Measurements from ENCODE around the gene CPEB2.

CPEB2 gene

DNA sequence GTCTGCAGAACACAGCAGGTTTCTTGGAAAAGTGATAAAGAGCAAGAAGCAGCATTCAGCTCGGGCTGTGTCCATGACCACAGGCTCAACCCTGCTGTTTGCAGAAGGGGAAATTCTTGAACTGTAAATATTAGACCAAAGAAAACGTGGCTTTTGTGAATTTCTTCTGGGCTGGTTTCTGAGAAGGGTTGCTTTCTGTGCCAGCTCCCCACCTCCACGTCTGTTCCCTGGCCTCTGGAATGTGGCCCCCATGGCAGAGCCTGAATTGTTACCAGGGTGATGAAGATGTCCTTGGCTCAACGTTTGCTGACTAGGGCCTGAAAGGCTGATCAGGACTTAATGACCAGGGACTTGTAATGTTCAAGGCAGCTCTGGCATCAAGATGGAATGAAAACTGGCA lies 116.0 kb downstream of the CPEB2 start:
- H3K4me3 ChIP-seq (replicated peaks; ENCODE audit: insufficient read depth, low read length): no peak overlapping the region
- no peak overlapping the region for H3K27ac ChIP-seq (replicated peaks)

More for the DNA sequence above, 116.0 kb downstream of the CPEB2 start:
- DNase-seq (ENCODE audit: low read depth in 1 of 2, low spot score in 1 of 2): no peak
- TF ChIP-seq, protein P1, sequence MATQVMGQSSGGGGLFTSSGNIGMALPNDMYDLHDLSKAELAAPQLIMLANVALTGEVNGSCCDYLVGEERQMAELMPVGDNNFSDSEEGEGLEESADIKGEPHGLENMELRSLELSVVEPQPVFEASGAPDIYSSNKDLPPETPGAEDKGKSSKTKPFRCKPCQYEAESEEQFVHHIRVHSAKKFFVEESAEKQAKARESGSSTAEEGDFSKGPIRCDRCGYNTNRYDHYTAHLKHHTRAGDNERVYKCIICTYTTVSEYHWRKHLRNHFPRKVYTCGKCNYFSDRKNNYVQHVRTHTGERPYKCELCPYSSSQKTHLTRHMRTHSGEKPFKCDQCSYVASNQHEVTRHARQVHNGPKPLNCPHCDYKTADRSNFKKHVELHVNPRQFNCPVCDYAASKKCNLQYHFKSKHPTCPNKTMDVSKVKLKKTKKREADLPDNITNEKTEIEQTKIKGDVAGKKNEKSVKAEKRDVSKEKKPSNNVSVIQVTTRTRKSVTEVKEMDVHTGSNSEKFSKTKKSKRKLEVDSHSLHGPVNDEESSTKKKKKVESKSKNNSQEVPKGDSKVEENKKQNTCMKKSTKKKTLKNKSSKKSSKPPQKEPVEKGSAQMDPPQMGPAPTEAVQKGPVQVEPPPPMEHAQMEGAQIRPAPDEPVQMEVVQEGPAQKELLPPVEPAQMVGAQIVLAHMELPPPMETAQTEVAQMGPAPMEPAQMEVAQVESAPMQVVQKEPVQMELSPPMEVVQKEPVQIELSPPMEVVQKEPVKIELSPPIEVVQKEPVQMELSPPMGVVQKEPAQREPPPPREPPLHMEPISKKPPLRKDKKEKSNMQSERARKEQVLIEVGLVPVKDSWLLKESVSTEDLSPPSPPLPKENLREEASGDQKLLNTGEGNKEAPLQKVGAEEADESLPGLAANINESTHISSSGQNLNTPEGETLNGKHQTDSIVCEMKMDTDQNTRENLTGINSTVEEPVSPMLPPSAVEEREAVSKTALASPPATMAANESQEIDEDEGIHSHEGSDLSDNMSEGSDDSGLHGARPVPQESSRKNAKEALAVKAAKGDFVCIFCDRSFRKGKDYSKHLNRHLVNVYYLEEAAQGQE (IDR thresholded peaks at IDR 0.05; ENCODE audit: insufficient replicate concordance, low read depth): no peak
- TF ChIP-seq POLR2AphosphoS5 (IDR thresholded peaks at IDR 0.05; ENCODE audit: low read depth) (no peak), GABPA (IDR thresholded peaks at IDR 0.05; ENCODE audit: low read depth) (no peak), SPI1 (IDR thresholded peaks at IDR 0.05; ENCODE audit: borderline replicate concordance, low read depth) (no peak)
- TF ChIP-seq, protein P2, sequence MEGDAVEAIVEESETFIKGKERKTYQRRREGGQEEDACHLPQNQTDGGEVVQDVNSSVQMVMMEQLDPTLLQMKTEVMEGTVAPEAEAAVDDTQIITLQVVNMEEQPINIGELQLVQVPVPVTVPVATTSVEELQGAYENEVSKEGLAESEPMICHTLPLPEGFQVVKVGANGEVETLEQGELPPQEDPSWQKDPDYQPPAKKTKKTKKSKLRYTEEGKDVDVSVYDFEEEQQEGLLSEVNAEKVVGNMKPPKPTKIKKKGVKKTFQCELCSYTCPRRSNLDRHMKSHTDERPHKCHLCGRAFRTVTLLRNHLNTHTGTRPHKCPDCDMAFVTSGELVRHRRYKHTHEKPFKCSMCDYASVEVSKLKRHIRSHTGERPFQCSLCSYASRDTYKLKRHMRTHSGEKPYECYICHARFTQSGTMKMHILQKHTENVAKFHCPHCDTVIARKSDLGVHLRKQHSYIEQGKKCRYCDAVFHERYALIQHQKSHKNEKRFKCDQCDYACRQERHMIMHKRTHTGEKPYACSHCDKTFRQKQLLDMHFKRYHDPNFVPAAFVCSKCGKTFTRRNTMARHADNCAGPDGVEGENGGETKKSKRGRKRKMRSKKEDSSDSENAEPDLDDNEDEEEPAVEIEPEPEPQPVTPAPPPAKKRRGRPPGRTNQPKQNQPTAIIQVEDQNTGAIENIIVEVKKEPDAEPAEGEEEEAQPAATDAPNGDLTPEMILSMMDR (IDR thresholded peaks at IDR 0.05; ENCODE audit: insufficient read depth, low read length): no peak
- no peaks in the 10 kb centered on the region for H3K27me3 ChIP-seq (ENCODE audit: insufficient read depth, poor library complexity, severe bottlenecking)

Measured in HL-60 (cell line).